Calu3 (cell line): ENCODE measurements around the gene CTXND1. TPM values are rescaled to one million over a fixed set of nuclear protein-coding genes. Genes with fewer than 3 reads are reported as not detected.

Experiments
- BruUV-seq: library from RNA; stranded (reverse); fragments of 400-500 nt; replicated peaks from 2 replicates; lab custom pipeline; 2021; lab: Mats Ljungman, UMichigan
- CTCF ChIA-PET: fragments of 300-600 bp; sonication (Branson Sonifier 250); formaldehyde crosslinking; loops from one replicate; lab custom pipeline; 2022; ENCODE audit warnings: antibody characterized with exemption; lab: Charles Lee
- DNase-seq: peaks from one replicate; pipeline ENCODE4 v3.0.0; 2022
- H3K27ac Mint-ChIP-seq: one replicate; pipeline ENCODE4 v1.8.0; 2022; ENCODE audit warnings: mixed read lengths; ENCODE audit not compliant: unreplicated experiment
- H3K27me3 Mint-ChIP-seq: one replicate; pipeline ENCODE4 v1.8.0; 2022; ENCODE audit warnings: mixed read lengths; ENCODE audit not compliant: unreplicated experiment
- H3K36me3 Mint-ChIP-seq: one replicate; pipeline ENCODE4 v1.8.0; 2022; ENCODE audit warnings: mild to moderate bottlenecking, moderate library complexity, mixed read lengths; ENCODE audit not compliant: insufficient read depth, unreplicated experiment
- H3K4me1 Mint-ChIP-seq: one replicate; pipeline ENCODE4 v1.8.0; 2022; ENCODE audit warnings: mild to moderate bottlenecking, low read depth, mixed read lengths; ENCODE audit not compliant: unreplicated experiment
- H3K4me3 Mint-ChIP-seq: one replicate; pipeline ENCODE4 v1.8.0; 2022; ENCODE audit warnings: mild to moderate bottlenecking, low read depth, moderate library complexity, mixed read lengths; ENCODE audit not compliant: unreplicated experiment
- H3K9me3 Mint-ChIP-seq: one replicate; pipeline ENCODE4 v1.8.0; 2022; ENCODE audit warnings: low read depth, mixed read lengths; ENCODE audit not compliant: unreplicated experiment
- intact Hi-C: fragments of 100-400 bp; cut with micrococcal nuclease; formaldehyde crosslinking; loops from one replicate; pipeline ENCODE4 v1.10.0; 2022; ENCODE audit not compliant: unreplicated experiment
- total RNA-seq: library from RNA; stranded (reverse); gene quantifications from 2 replicates; pipeline ENCODE4 v1.2.3, GENCODE V29; 2022
- TF ChIP-seq, protein P1 (sequence below): fragments of 200-600 bp; IDR thresholded peaks from one replicate; pipeline ENCODE4 v1.8.0; 2022; ENCODE audit warnings: antibody characterized with exemption; ENCODE audit not compliant: unreplicated experiment

Gene CTXND1
- total RNA-seq, 1 experiment from 2014 or later = not detected

DNA sequence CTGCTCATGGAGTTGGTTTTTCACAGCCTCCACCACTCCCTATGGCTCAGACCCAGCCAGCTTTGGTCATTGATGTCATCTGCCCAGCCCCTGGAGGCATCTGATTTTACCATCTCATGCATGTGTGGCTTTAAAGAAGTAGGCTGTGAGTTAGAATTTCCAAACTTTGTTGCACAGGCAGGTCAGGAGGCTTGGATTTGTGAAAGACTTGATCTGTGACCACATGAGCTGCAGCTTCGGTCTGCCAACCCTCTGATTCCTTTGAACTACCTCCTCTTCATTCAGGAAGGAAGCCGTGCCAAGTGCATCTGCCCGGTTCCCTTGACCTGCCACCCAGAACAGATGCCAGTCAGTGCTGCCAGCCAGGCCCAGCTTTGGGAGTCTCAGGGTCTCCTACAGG, 9.2 kb downstream of the CTXND1 start:
- no TSS peak for BruUV-seq
- Mint-ChIP-seq H3K36me3 (no peaks in the 10 kb centered on the region), H3K9me3 (no peaks in the 10 kb centered on the region), H3K27me3 (peaks cover 88% of the 10 kb centered on the region), H3K4me3 (no peak overlapping the region), H3K27ac (no peak overlapping the region), H3K4me1 (peaks cover 17% of the 10 kb centered on the region)
- TF ChIP-seq, protein P1, sequence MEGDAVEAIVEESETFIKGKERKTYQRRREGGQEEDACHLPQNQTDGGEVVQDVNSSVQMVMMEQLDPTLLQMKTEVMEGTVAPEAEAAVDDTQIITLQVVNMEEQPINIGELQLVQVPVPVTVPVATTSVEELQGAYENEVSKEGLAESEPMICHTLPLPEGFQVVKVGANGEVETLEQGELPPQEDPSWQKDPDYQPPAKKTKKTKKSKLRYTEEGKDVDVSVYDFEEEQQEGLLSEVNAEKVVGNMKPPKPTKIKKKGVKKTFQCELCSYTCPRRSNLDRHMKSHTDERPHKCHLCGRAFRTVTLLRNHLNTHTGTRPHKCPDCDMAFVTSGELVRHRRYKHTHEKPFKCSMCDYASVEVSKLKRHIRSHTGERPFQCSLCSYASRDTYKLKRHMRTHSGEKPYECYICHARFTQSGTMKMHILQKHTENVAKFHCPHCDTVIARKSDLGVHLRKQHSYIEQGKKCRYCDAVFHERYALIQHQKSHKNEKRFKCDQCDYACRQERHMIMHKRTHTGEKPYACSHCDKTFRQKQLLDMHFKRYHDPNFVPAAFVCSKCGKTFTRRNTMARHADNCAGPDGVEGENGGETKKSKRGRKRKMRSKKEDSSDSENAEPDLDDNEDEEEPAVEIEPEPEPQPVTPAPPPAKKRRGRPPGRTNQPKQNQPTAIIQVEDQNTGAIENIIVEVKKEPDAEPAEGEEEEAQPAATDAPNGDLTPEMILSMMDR = no peak
- CTCF ChIA-PET = no interaction called here
- DNase-seq = no peak
- intact Hi-C loops = loop anchor here (1.0 kb wide), 1 partner anchor 66 kb away; no protein-coding TSS in a partner anchor

DNA sequence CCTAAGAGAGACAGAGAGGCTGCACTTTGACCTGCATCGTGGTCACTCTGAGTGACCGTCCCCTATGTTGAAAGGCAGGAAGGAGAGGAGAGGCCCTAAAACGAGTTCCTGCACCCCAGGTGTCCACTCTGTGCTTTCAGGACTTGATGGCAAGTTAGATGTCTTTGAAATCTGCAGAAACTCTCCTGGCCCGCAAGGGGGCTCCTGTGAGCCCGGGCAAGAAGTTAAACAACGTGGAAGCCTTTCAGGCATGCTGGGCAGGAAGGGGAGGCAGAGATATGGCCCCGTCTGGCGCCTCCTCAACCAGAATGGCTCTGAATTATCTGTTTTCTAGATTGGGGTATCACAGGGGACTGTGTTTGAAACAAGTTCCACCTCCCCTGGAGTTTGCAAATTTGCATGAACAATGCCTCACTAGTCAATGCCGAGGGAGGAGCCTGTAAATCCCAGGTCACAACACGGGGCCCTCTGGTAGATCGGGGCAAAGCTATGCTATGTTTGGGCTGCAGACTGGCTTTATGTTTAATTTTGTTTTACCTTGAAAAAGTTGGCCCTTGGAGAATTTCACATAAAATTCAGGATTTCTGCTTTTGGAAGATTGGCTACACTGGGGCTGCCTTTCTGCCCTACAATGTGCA, 9.8 kb downstream of the CTXND1 start:
- H3K27me3 Mint-ChIP-seq = peaks cover 82% of the 10 kb centered on the region
- H3K9me3 Mint-ChIP-seq = no peaks in the 10 kb centered on the region
- no TSS peak for BruUV-seq
- TF ChIP-seq, protein P1 = peak; percentile 79
- H3K4me3 Mint-ChIP-seq = no peak overlapping the region
- CTCF ChIA-PET = no interaction called here
- H3K36me3 Mint-ChIP-seq = no peaks in the 10 kb centered on the region
- intact Hi-C loops = loop anchor here (1.0 kb wide), 1 partner anchor 67 kb away; no protein-coding TSS in a partner anchor
- H3K27ac Mint-ChIP-seq = no peak overlapping the region
- DNase-seq = peak; percentile 60
- H3K4me1 Mint-ChIP-seq = peaks cover 14% of the 10 kb centered on the region

DNA sequence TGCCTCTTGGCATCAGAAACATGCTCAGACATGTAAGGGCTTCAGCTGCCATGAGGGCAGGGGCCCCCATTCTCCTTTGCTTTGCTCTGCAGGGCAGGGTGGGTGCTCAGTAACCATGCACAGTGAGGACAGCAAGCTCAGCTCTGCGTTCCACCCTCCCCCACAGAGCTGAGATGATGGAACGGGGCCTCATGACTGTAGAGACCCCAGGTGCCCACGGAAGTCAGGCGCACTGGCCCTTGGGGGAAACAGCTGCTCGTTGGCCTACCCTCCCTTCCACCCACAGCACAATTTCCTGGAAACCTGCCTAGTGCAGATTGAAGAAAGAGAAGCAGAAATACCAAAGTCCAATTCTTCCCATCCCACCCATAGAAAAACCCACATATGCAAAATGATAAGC, 10.5 kb downstream of the CTXND1 start:
- no peaks in the 10 kb centered on the region for H3K9me3 Mint-ChIP-seq
- intact Hi-C loops = no loop called here
- H3K27ac Mint-ChIP-seq = no peak overlapping the region
- CTCF ChIA-PET = no interaction called here
- DNase-seq = no peak
- BruUV-seq = no TSS peak
- no peak overlapping the region for H3K4me3 Mint-ChIP-seq
- H3K27me3 Mint-ChIP-seq = peaks cover 75% of the 10 kb centered on the region
- TF ChIP-seq, protein P1 = no peak
- H3K4me1 Mint-ChIP-seq = peaks cover 6% of the 10 kb centered on the region
- H3K36me3 Mint-ChIP-seq = no peaks in the 10 kb centered on the region

GRCh38 chr15:80240276-80240675, 11.7 kb downstream of the CTXND1 start:
- no TSS peak for BruUV-seq
- no peaks in the 10 kb centered on the region for H3K9me3 Mint-ChIP-seq
- H3K27ac Mint-ChIP-seq = no peak overlapping the region
- TF ChIP-seq, protein P1 = no peak
- H3K27me3 Mint-ChIP-seq = peaks cover 62% of the 10 kb centered on the region
- H3K36me3 Mint-ChIP-seq = no peaks in the 10 kb centered on the region
- CTCF ChIA-PET = no interaction called here
- DNase-seq = no peak
- no peak overlapping the region for H3K4me3 Mint-ChIP-seq
- intact Hi-C loops = no loop called here
- no peaks in the 10 kb centered on the region for H3K4me1 Mint-ChIP-seq
